Activated CD4-positive, CD25-positive, alpha-beta regulatory T cell treated with anti-CD3 and anti-CD28 coated beads, Interleukin-2, amount 50 U/mL, for 24 hours (primary cell): Measurements from ENCODE around the gene MS4A7.
"Not testable (repeated sequence)": the region's sequence is repeated elsewhere in the genome, so short reads cannot be mapped to it uniquely, and the experiment has no call there.

Source experiments
- ATAC-seq, 2 donors: fragments of 150-1000 bp; cut with Tn5 transposase; one replicate each; pipeline ENCODE4 v1.10.0; 2021; ENCODE audit warnings: mild to moderate bottlenecking in 1 of 2, moderate library complexity in 1 of 2

Gene MS4A7, protein sequence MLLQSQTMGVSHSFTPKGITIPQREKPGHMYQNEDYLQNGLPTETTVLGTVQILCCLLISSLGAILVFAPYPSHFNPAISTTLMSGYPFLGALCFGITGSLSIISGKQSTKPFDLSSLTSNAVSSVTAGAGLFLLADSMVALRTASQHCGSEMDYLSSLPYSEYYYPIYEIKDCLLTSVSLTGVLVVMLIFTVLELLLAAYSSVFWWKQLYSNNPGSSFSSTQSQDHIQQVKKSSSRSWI

DNA sequence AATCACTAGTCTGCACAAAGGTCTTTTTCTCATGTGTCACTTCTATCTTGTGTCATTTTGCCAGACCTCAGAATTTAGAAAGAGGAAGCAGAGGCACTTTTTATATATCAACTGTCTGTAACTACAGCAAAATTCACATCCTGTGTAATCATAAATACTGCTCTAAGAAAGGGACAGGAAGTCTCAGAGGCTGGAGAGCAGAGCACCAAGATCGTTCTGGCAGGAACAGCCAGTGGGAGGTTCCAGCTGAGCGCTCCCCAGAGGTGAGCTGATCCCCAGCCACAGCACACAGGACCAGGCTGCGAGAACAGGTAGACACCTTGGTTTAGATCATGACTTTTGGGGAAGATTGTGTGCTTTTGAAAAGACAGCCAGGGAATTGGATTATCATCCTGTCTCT, at the start of gene MS4A7:
TSS of gene MS4A7 (plus strand) at position 179 of the 400 bp plus-strand sequence. CDS start 4,610 bp downstream, outside the sequence.
- ATAC-seq, result peak in 1 of 2 donors; percentile 33

DNA sequence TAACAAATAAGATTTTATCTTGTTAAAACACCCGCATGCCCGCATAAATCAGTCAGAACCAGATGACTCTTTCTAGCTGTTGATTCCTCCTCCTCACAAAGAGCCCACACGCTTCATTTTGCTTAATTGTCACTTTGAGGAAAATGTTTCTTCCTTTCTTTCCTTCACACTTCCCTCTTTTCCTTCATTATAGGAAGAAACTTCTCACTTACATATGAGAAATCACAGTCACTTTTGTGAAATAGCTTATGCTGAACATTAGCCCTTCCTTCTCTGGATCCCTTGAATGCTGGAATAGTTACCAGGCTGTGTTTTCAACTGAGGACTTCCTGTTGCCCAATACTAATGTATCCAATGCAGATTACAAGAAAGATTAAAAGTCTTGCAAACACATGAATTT, 45.5 kb upstream of the MS4A7 start:
- no peak for ATAC-seq

DNA sequence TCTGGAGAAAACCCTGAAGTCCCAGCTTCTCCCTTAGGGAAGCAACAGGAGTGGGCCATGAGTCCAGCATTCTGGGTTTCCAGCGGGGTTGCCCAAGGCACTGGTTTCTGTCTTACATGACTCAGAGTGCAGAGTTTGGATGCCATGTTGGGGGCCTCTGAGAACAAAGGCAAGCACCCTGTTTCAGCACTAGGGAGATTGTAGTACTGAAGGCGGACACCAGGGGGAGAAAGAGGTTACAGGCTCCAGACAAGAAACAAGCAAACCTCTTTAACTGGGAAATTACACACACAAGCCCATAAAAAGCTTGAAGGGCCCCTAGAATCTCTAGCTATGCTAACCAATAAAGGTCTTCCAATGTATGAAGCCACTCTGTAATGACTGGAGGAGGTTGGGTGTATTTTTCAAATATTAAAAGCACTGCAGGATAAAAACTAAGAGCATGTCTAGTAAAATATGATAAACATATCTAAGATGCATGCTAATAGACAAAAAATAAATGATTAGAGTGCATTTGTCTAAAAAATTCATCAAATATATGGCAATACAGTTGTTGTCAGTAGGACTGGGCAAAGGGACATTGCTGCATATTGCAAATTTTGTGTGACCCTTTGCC, 44.2 kb upstream of the MS4A7 start:
- ATAC-seq, result peak; percentile 46 to 69

DNA sequence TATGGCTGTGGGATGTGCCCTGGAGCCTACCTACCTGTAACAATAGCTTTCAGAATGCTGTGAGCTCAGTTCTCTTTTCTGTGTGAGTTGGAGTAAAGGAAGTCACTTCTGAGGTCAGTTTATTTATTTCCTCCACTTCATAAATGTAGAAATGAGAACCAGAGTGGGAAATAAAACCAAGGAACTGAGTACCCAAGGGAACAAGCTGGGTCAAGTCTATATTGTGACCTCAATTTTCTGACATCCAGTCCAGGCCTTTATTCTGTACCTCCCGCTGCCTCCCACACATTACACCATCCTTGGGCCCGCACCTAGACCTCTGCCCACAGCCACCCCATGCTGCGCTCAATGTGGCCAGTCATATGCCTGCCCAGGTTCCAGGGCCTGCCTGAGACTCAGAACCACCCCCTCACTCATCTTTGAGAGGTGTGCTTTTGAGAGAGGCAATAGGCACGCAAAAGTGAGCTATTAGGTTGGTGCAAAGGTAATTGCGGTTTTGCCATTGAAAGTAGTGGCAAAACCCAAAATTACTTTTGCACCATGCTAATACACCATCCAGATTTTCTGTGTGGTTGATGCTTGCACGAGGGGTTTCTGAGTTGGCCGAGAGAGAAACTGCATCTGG, 41.5 kb upstream of the MS4A7 start:
- ATAC-seq, result no peak

DNA sequence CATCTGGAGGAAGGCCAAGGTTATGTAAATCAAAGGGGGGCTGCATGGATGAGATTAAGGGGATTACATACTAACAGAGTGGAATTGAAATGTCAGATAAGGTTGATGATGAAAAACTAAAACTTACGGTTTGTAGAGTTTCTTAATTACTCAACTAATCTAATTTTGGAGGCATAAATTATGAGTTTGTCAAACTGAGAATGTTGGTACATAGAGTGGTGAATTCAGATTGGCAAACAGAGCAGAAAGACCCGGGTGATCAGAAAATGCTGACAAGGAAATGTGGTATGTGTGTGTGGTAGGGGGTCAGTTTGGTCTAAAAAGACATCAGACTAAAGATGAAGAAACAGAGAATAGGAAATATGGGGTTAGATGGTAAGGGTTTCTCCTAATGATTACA, 40.3 kb upstream of the MS4A7 start:
- ATAC-seq, result peak in 1 of 2 donors; percentile 7

DNA sequence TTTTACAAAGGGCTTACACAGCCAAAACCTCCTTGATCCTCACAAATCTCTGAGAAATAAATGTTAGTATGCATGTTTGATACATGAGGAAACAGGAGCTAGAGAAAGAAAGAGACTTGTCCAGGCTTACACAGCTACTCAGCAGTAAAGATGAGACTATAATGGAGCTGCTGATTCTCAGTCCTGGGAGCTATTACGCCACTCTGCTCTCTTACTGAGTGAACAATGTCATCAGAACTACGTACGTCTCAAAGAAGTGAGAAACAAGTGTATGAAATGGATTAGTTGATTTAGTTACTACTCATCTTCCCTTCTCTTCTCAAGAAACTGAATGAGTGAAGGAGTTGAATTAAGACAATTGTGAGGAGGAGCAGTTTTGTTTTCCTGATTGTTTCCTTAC, 39.0 kb upstream of the MS4A7 start:
- no peak for ATAC-seq

DNA sequence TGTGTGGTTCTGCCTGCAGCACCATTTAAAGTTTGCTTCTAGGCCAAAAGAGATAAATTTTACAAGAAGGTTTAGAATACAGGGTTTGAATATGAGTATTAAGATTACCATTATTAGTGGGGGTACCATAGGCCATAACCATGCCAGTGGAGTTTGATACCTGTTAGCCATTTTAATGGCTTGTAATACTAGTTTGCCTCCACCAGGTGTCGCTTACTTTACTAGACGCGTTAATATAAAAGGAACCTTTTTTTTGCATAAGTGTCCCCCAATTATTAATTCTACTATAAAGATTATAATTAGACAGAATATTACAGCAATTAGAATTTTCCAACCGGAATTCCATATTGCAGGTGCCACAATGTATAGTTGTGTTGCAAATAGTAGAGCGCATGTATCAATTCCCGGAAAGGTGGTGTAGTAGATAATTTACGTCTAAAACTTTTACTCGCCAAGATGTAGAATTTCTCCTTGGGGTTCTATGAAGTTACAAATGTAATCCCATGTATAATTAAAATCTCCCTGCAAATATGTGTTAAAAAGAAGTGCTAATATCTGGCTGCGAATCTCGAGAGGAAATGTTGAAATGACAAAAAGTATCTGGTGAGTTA, 35.1 kb upstream of the MS4A7 start:
- no peak for ATAC-seq

DNA sequence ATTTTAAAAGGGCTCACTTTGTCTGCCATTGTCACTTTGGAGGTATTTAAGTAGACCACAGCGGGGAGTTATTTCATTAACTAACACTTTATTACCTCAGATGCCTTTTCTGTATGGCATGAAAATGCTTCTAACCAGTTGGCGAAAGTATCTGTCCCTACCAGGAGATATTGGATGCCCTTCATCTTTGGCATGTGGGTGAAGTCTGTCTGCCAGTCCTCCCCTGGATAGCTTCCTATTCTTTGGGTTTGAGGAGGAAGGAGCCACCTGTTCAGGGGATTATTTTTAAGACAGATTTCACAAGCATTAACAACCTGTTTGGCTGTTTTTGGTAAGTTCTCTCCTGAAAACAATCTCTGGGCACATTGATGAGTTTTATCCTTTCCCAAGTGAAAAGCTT, 34.2 kb upstream of the MS4A7 start:
- ATAC-seq, result no peak

DNA sequence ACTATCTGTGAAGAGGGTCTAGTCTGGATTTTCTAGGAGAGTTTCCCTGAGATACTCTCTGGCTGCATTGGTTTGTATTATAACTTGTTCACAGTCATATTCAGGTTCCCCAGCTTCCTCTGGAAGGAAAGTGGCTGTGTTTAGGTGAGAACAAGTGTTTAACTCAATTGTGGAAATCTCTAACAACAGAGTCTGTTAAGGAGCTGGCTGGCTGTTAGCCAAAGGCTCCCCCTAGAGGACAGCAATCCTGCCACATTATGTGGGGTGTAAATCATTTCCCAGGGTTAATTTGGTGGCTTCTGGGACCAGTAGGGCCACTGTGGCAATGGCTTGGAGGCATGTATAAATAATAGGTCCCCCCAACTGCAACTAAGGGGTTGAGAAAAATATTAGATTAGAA, 32.8 kb upstream of the MS4A7 start:
- ATAC-seq, result no peak

DNA sequence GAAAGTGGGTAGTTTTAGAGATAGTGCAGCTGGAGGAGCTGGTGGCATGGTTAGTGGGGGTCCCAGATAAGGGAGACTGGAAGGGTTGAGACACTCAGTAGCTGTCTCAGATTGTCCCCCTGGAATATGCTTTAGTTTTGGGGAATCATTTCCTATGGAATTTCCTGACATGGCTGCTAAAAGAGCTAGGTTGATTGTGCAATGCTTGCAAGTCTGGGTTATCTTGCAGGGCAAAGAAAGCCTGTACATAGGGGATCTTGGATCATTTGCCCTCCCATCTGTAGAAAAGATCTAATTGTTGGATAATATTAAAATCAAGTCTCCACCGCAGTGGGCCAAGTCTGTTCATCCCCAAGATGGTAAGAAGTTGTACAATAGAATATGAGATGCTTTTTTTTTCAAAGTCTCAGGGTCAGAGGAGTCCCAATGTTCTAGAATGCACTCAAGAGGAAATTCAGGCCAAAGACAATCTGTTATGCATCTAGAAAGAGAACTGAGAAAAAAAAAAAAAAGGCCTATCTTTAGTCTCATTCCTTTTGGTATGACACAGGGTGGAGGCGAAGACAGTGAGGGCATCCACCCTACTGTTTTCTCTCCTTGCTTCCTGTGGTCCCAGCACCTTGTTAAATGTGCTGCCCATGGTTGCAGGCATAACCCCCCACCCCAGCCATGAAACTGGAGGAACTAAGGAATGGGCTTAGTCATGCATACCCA, 31.1 kb upstream of the MS4A7 start:
- no peak for ATAC-seq

DNA sequence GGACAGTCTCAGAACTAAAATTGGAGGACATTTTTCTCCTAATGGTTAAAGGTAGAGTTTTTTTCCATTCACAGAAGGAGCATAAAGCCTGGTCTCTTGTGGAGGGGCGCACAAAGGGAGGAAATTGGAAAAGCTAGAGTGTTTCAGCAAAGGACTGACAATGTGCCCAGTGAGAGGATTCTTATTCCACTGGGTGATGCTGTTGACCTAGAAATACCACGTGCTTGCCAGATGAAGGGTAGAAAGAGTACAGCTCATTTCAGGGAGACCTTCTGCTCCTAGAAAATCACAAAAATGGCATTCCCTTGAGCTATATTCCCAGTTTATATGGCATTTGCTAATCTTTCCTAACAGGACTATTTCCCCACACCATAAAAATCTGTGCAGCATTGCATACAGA, 30.2 kb upstream of the MS4A7 start:
- no peak for ATAC-seq

DNA sequence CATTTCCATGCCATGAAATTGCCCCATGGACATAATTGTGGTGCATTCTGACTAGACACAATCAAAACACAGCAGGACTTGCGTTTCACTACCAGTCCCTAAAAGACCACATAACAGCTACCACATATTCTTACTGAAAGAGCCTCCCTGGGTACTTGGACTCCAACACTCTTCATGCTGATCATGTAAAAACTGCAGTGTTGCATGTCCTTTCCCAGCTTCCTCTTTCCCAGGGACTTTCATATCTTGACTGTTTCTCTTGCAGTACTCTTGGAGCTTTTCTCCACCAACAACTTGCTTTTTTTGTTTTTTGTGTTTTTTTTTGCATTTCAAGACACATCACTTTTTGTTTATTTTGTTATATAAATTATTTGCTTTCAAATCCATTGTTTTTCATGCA, 28.3 kb upstream of the MS4A7 start:
- no peak for ATAC-seq

DNA sequence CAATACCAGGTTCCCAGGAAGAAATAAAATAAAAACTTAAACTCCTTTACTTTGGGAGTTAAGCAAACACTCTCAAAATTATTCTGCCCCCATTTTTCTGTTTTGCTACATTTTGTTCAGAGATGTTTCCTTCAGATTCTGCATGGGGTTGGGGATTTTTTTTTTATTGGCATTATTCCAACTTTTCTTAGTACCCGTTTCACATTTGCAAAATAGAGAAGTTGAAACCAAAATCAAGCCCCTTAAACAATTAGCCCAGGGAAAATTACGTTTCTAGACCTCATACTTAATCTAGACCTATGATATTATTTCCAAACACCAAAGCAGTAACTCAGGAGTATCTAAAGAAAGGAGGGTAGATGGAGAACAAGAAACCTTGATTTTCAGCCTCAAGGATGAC, 20.6 kb upstream of the MS4A7 start:
- no peak for ATAC-seq

DNA sequence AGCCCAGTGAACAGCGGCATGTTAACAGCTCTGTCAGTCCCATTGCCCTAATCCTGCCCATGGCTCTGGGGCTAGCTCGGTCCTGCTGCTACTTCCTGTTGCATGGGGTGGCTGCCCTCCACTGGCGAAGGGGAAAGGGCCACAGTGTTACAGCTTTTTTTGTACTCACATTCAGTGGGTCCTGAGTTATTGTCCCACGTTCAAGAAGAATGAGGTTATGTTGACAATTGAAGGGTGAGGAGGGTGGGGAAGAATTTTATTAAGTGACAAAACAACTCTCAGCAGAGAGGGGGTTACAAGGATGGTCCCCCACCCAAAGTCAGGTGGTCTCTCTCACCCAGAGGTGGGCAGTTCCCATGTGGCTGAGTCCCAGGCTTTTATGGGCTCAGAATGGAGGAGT, 17.7 kb upstream of the MS4A7 start:
- no peak for ATAC-seq

DNA sequence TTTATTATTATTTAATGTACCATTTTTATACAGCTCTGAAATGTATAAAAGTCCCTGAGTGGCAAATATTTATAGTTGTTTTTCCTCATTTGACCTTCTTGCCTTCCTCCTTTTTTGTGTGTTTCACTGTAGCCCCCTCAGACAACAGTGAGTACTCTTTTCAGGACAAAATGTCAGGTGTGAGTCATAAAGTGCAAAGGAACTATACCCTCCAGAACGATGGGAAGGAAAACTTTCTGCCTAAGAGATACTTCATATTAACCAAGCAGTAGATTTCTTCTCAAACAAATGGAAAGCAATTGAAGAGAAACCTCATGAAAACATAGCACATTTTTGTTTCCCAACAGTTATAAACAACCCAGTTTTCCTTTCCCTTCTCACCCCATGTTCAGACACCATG, 16.1 kb upstream of the MS4A7 start:
- no peak for ATAC-seq

DNA sequence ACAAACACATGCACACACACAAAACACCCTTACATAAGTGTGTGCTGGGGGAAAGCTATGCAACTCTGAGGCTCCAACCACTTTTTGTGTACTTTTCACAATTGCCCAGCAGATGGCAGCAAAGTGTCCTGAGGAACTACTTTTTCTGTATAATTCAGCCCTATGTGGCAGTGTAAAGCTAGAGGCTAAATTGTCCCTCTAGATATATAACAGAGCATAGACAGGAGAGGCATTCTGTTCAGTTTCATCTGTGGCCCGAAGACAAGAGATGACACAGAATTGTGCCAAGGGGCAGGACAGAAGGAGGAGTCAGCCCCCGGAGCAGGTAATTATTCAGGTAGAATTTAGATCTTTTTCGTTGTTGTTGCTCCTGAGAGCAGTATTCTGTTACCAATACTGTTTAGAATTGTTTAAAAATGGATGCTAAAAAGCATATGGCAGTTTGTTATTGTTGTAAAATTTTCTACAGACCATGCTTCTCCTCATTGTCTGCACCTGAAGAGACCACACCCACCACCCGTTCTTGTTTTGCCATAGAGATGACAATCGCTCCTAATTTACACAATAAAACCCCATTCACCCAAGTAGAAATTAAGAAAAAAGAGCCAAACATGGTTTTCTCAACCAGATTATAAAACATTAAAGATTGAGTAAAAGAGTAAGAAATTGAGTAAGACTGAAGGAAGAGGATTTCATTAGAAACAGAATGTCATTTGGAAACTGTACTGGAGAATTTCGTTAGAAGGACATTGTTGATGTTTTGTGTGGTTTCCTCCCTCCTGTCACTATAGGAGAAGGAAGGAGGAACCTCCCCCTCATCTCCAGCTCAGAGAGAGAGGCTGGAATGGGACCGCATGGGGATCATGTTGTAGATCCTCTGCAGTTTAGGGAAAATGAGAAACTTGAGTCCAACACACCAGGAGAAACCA, 14.5 kb upstream of the MS4A7 start:
- peak; percentile 36 to 56 for ATAC-seq

DNA sequence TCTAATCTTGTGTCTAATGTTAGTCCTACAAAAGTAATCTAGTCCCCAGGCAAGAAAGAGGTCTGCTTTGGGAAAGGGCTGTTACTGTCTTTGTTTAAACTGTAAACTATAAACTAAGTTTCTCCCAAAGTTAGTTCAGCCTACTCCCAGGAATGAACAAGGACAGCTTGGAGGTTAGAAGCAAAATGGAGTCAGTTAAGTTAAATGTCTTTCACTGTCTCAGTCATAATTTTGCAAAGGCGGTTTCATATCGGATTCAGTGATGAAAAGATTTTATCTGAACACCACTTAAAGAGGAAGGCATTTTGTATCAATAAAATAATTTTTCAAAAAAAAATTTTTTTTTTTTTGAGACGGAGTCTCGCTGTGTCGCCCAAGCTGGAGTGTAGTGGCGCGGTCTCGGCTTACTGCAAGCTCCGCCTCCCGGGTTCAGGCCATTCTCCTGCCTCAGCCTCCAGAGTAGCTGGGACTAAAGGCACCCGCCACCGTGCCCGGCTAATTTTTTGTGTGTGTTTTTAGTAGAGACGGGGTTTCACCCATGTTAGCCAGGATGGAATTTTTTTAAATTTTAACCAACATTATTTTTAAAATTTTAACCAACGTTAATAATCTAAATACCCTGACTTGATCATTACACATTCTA, 11.9 kb upstream of the MS4A7 start:
- ATAC-seq, result not testable (repeated sequence)

DNA sequence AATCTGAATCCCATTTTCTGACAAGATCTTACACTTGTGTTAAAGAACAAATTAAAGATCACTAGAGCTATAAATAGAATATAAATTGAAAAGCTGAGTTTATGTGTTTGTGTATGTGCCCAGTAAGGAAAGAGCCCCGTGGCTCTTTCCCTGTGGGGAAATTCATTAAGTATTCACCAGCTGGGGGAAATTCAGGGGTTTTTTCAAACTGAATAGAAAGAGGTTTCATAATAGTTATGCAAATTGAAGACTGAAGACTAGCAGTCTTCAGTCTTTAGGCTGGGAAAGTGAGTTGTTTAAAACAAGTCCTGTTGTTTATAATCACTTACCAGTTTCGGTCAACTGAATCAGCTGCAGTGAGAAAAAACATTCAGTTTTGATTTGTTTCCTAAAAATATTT, 11.3 kb upstream of the MS4A7 start:
- ATAC-seq, result peak in 1 of 2 donors; percentile 51

DNA sequence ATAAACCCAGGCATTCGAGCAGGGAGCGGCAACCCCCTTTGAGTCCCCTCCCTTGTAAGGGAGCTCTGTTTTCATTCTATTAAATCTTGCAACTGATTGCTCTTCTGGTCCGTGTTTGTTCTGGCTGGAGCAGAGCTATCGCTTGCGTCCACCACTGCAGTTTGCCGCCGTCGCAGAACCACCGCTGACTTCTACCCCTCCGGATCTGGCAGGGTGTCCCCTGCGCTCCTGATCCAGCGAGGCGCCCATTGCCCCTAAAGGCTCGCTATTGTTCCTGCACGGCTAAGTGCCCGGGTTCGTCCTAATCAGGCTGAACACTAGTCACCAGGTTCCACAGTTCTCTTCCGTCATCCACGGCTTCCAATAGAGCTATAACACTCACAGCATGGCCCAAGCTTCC, 10.4 kb upstream of the MS4A7 start:
- no peak for ATAC-seq

DNA sequence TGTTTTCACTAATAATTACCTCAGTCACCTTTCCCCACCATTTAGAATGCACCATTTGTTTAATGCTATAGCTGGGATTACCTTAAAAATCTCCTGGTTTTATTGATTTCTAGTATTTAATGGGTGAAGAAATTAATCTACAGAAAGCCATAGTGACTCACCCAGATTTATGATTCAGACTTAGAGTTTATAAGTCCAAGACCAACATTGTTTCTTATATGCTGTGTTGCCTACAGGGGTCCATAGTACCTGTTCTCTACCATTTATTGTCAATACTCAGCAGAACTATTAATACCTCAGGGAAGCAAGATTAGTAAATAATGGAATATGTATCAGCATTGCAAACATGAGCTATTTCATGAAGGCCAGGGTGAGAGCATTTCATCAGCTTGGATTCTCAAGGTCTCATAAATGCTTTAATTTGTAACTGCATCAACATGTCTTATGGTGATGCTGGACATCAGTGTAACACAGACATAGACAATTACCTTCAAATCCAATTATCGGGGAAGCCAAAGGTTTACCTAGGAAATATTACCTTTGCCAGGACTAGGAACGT, 8.0 kb upstream of the MS4A7 start:
- ATAC-seq, result no peak

DNA sequence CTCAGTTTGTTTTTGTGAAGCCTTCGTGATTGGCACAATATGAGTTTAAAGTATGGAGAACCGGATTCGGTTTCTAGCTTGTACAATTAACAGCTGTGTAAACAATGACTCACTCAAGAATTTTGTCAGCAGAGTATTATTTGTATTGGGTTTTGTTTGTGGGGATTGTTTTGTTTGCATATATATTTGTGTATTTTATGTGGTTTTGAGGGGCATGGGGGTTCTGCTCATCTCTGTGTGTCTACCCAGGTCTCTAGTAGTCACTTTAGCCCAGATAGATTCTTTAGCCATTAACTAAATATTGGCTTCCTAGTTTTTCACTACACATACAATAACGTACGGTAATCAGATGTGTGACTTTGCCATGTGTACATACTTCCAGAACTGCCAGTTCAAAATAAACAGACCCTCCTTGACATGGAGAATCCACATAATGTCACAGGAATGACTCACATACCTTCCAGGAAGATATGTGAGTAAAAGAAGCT, 7.5 kb upstream of the MS4A7 start:
- ATAC-seq, result no peak
